ENCODE measurements around the gene LDHB.

LDHB gene

GRCh38 chr12:21691515-21691914 is 33.9 kb upstream of the LDHB start:
- no peak for DNase-seq (ENCODE audit: low spot score)
- no peak for TF ChIP-seq CTCF (IDR thresholded peaks at IDR 0.05; ENCODE audit: extremely low read depth, missing control alignments)

GRCh38 chr12:21690704-21691368 is 33.2 kb upstream of the LDHB start:
- DNase-seq (ENCODE audit: low spot score) = no peak
- no peak for TF ChIP-seq CTCF (IDR thresholded peaks at IDR 0.05; ENCODE audit: extremely low read depth, missing control alignments)

GRCh38 chr12:21683115-21683514 is 25.5 kb upstream of the LDHB start:
- no peak for DNase-seq (ENCODE audit: low spot score)
- TF ChIP-seq CTCF (IDR thresholded peaks at IDR 0.05; ENCODE audit: extremely low read depth, missing control alignments) = no peak

GRCh38 chr12:21678959-21679358 is 21.3 kb upstream of the LDHB start:
- no peak for DNase-seq (ENCODE audit: low spot score)
- no peak for TF ChIP-seq CTCF (IDR thresholded peaks at IDR 0.05; ENCODE audit: extremely low read depth, missing control alignments)

GRCh38 chr12:21677622-21678277 is 20.1 kb upstream of the LDHB start:
- TF ChIP-seq CTCF (IDR thresholded peaks at IDR 0.05; ENCODE audit: extremely low read depth, missing control alignments) = no peak
- DNase-seq (ENCODE audit: low spot score) = no peak

GRCh38 chr12:21677204-21677603 is 19.6 kb upstream of the LDHB start:
- TF ChIP-seq CTCF (IDR thresholded peaks at IDR 0.05; ENCODE audit: extremely low read depth, missing control alignments) = no peak
- no peak for DNase-seq (ENCODE audit: low spot score)

- DNase-seq (ENCODE audit: low spot score) = no peak
- TF ChIP-seq CTCF (IDR thresholded peaks at IDR 0.05; ENCODE audit: extremely low read depth, missing control alignments) = no peak
Observed at GRCh38 chr12:21676776-21677175, 19.1 kb upstream of the LDHB start.

All from GM20000 (cell line).